OCI-LY1 (cell line): ENCODE measurements around the gene CD300LG.

Experiments
- H2AFZ ChIP-seq: fragments of 200-600 bp; sonication (generic), shearing (Covaris generic); 2 replicates; pipeline ENCODE4 v1.6.0; 2014; ENCODE audit warnings: antibody characterized with exemption, mild to moderate bottlenecking, low read length
- H3F3A ChIP-seq: fragments of 200-600 bp; sonication (generic), shearing (Covaris generic); 2 replicates; pipeline ENCODE4 v1.6.0; 2014; ENCODE audit warnings: mild to moderate bottlenecking, antibody characterized with exemption, low read length, moderate library complexity; ENCODE audit not compliant: insufficient read depth
- H3K27ac ChIP-seq: fragments of 200-600 bp; sonication (generic); 2 replicates; pipeline ENCODE4 v1.5.1; 2014; ENCODE audit warnings: low read length, mixed run types, mild to moderate bottlenecking, low read depth; ENCODE audit not compliant: poor library complexity, severe bottlenecking
- H3K27me3 ChIP-seq: fragments of 200-600 bp; sonication (generic); 2 replicates; pipeline ENCODE4 v1.6.0; 2014; ENCODE audit warnings: antibody characterized with exemption, mild to moderate bottlenecking, low read length, moderate library complexity; ENCODE audit not compliant: insufficient read depth
- H3K36me3 ChIP-seq: fragments of 200-600 bp; sonication (generic); 2 replicates; pipeline ENCODE4 v1.6.1; 2014; ENCODE audit warnings: mild to moderate bottlenecking, antibody characterized with exemption, low read length, moderate library complexity, mixed read lengths; ENCODE audit not compliant: insufficient read depth
- H3K4me1 ChIP-seq: fragments of 200-600 bp; sonication (generic); 2 replicates; pipeline ENCODE4 v1.5.1; 2014; ENCODE audit warnings: mild to moderate bottlenecking, low read length, moderate library complexity; ENCODE audit not compliant: insufficient read depth, severe bottlenecking
- H3K4me2 ChIP-seq: fragments of 200-600 bp; sonication (generic), shearing (Covaris generic); 2 replicates; pipeline ENCODE4 v1.6.1; 2014; ENCODE audit warnings: low read length
- H3K4me3 ChIP-seq: fragments of 200-600 bp; sonication (generic); 2 replicates; pipeline ENCODE4 v1.5.1; 2014; ENCODE audit warnings: low read length, low read depth, mild to moderate bottlenecking, mixed read lengths; ENCODE audit not compliant: poor library complexity, severe bottlenecking
- H3K79me2 ChIP-seq: fragments of 200-600 bp; shearing (Covaris generic); 2 replicates; pipeline ENCODE4 v1.6.1; 2016; ENCODE audit warnings: mixed run types, low read length, mixed read lengths; ENCODE audit not compliant: insufficient read depth
- H3K9ac ChIP-seq: fragments of 200-600 bp; sonication (generic), shearing (Covaris generic); 2 replicates; pipeline ENCODE4 v1.6.1; 2014; ENCODE audit warnings: mild to moderate bottlenecking, low read length, mixed read lengths
- H3K9me2 ChIP-seq: fragments of 200-600 bp; sonication (generic), shearing (Covaris generic); 2 replicates; pipeline ENCODE4 v1.6.1; 2014; ENCODE audit warnings: low read depth, mild to moderate bottlenecking, low read length, mixed read lengths
- H3K9me3 ChIP-seq: fragments of 200-600 bp; shearing (Covaris generic); 2 replicates; pipeline ENCODE4 v1.6.1; 2014; ENCODE audit warnings: low read length, mixed read lengths
- H4K20me1 ChIP-seq: fragments of 200-600 bp; sonication (generic), shearing (Covaris generic); 2 replicates; pipeline ENCODE4 v1.6.0; 2016; ENCODE audit warnings: mild to moderate bottlenecking, low read length; ENCODE audit not compliant: insufficient read depth
- EZH2 ChIP-seq: fragments of 200-600 bp; sonication (generic), shearing (Covaris generic); IDR thresholded peaks from 2 replicates; pipeline ENCODE4 v1.8.0; 2017; ENCODE audit warnings: borderline replicate concordance, mixed run types, mild to moderate bottlenecking, antibody characterized with exemption, low read length, moderate library complexity, mixed read lengths
- TF ChIP-seq, protein P1 (sequence below): fragments of 200-600 bp; sonication (generic), shearing (Covaris generic); IDR thresholded peaks from 2 replicates; pipeline ENCODE4 v1.5.1; 2017; ENCODE audit warnings: mild to moderate bottlenecking, antibody characterized with exemption, low read length, moderate library complexity, mixed read lengths

Gene CD300LG

DNA sequence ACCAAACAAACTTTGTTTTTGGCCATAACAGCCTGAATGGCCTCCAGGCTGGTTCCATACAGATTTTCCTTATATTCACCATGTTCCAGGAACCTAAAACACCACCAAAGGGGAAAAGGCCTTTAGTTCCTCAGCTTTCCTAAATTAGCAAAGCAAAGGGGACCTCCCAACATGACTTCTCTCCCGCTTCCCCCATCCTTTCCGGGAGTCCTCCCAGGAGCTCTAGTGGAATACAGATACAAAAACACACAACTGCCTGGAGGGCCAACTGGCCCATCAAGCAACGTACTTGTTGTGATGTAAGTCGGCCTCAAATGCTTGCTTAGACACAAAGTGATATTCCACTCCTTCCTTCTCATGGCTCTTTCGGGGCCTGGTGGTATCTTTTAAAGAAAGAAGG is 36.2 kb upstream of the CD300LG start:
- no peak overlapping the region for H3K27ac ChIP-seq
- no peaks in the 10 kb centered on the region for H3F3A ChIP-seq
- H3K9ac ChIP-seq = no peak overlapping the region
- no peaks in the 10 kb centered on the region for H3K36me3 ChIP-seq
- TF ChIP-seq, protein P1, sequence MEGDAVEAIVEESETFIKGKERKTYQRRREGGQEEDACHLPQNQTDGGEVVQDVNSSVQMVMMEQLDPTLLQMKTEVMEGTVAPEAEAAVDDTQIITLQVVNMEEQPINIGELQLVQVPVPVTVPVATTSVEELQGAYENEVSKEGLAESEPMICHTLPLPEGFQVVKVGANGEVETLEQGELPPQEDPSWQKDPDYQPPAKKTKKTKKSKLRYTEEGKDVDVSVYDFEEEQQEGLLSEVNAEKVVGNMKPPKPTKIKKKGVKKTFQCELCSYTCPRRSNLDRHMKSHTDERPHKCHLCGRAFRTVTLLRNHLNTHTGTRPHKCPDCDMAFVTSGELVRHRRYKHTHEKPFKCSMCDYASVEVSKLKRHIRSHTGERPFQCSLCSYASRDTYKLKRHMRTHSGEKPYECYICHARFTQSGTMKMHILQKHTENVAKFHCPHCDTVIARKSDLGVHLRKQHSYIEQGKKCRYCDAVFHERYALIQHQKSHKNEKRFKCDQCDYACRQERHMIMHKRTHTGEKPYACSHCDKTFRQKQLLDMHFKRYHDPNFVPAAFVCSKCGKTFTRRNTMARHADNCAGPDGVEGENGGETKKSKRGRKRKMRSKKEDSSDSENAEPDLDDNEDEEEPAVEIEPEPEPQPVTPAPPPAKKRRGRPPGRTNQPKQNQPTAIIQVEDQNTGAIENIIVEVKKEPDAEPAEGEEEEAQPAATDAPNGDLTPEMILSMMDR = no peak
- no peak for TF ChIP-seq EZH2
- H4K20me1 ChIP-seq = no peaks in the 10 kb centered on the region
- H3K4me1 ChIP-seq = no peaks in the 10 kb centered on the region
- no peaks in the 10 kb centered on the region for H3K9me3 ChIP-seq
- H3K4me3 ChIP-seq = no peak overlapping the region
- H3K9me2 ChIP-seq = no peaks in the 10 kb centered on the region
- no peak overlapping the region for H3K4me2 ChIP-seq
- peaks cover 8% of the 10 kb centered on the region; the same call in 1 of the 2 replicates for H3K27me3 ChIP-seq
- no peaks in the 10 kb centered on the region for H3K79me2 ChIP-seq
- H2AFZ ChIP-seq = no peak overlapping the region

DNA sequence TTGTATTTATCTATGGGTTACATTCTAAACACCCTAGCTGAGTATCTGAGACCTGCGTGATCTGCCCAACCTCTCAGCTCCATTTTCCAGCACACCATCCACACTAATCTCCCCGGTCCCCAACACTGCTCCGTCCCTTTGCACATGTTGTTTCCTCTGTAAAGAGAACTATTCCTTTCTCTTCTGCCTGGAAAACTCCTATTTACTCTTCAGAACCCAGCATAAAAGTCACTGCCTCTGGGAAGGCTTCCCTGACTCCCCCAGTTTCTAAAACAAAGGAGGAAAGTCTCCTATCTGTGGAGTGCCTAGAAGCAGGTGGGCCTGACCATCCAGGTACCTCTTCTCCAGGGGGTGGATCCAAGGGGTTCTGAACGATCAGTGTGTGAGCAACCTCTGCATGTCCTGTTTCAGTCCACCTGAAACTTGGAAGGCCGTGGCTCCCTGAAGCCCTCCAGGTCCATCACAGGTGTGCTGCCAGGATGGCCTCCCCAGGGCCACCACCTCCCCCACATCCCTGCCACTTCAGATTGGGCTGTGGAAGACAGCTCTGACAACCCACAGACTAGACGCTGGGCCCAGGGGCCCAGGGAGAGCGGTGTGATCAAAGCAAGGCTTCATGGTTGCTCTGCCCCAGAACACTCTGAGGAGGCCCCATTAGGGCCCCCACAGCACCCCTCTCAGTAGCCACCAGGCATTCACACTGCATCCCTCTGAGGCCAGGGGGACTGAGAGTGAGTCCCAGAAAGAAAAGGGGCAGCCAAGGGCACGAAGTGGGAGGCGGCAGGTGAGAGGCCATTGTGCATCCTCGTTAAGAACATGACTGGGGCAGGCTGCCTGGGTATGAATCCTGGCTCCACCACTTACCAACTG is 34.3 kb upstream of the CD300LG start:
- Histone ChIP-seq H3K4me1 (no peaks in the 10 kb centered on the region), H3K4me2 (no peak overlapping the region), H3K79me2 (no peaks in the 10 kb centered on the region), H3K27me3 (peaks cover 8% of the 10 kb centered on the region; the same call in 1 of the 2 replicates), H3K27ac (no peak overlapping the region), H3K9ac (no peak overlapping the region), H3K4me3 (no peak overlapping the region), H3K36me3 (no peaks in the 10 kb centered on the region), H3F3A (no peaks in the 10 kb centered on the region), H2AFZ (no peak overlapping the region), H3K9me3 (no peaks in the 10 kb centered on the region), H3K9me2 (no peaks in the 10 kb centered on the region), H4K20me1 (no peaks in the 10 kb centered on the region)
- TF ChIP-seq, protein P1 = no peak
- no peak for TF ChIP-seq EZH2

DNA sequence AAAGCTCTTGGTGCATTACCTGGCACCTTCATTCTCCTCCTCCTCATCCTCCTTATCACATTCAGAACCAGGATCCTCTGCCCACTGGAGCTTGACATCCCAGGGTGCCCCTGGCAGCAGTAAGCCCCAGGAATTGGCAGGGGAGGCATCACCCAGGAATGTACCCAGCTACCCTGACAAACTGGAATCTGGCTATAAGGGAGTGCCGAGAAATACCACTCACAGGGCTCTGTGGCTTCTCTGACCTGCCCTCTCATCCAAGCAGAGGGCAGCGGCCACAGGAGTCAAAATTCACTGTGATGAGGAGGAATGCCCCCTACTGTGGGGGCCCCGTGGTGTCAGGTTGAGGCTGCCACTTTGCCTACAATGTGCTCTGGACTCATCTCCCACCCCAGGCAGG is 33.6 kb upstream of the CD300LG start:
- H3K4me2 ChIP-seq = no peak overlapping the region
- no peak for TF ChIP-seq EZH2
- TF ChIP-seq, protein P1 = no peak
- no peaks in the 10 kb centered on the region for H3K4me1 ChIP-seq
- no peak overlapping the region for H3K9ac ChIP-seq
- H3K79me2 ChIP-seq = no peaks in the 10 kb centered on the region
- no peaks in the 10 kb centered on the region for H3F3A ChIP-seq
- H3K4me3 ChIP-seq = no peak overlapping the region
- no peaks in the 10 kb centered on the region for H4K20me1 ChIP-seq
- no peaks in the 10 kb centered on the region for H3K9me3 ChIP-seq
- peaks cover 8% of the 10 kb centered on the region; the same call in 1 of the 2 replicates for H3K27me3 ChIP-seq
- H2AFZ ChIP-seq = no peak overlapping the region
- H3K27ac ChIP-seq = no peak overlapping the region
- no peaks in the 10 kb centered on the region for H3K9me2 ChIP-seq
- H3K36me3 ChIP-seq = no peaks in the 10 kb centered on the region
